ENCODE measurements around the gene HEG1. TPM values are rescaled to one million over a fixed set of nuclear protein-coding genes. Genes with fewer than 3 reads are reported as not detected.

The HEG1 gene
- total and polyA plus RNA-seq, 7 donors: 0.92 to 61.6 (median 24.5) TPM

DNA sequence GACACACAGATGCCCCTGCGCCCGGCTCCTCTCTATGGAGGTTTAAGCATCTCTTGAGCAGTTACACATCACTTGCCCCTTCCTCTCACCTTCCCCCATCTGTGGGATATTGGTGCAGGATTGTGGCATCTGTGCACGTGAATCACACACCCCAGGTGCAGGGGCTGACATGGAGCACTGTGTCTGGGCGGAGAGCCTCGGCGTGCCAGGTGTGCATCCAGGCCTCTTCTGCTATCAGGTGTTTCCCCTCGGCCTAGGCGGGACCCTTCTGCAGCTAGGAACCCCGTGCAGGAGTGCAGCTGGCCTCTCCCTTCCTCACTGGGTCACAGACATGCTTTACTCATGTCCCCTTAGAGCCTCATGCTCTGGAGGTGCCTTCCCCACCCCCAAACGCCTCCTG, 87.8 kb downstream of the HEG1 start:
- 79 to 81% methylated on average over 10 of the region's 10 CpGs for WGBS, 2 donors
- intact Hi-C loops (cut with DNase I): no loop called here
- no peak for DNase-seq
- H3K36me3 ChIP-seq: peaks cover 6 to 49% (median 15%) of the 10 kb centered on the region in 4 donors
- TF ChIP-seq EP300 (IDR thresholded peaks at IDR 0.05) (no peak), POLR2A (IDR thresholded peaks at IDR 0.05) (no peak), POLR2AphosphoS5 (IDR thresholded peaks at IDR 0.05) (no peak)
- TF ChIP-seq, protein P1, sequence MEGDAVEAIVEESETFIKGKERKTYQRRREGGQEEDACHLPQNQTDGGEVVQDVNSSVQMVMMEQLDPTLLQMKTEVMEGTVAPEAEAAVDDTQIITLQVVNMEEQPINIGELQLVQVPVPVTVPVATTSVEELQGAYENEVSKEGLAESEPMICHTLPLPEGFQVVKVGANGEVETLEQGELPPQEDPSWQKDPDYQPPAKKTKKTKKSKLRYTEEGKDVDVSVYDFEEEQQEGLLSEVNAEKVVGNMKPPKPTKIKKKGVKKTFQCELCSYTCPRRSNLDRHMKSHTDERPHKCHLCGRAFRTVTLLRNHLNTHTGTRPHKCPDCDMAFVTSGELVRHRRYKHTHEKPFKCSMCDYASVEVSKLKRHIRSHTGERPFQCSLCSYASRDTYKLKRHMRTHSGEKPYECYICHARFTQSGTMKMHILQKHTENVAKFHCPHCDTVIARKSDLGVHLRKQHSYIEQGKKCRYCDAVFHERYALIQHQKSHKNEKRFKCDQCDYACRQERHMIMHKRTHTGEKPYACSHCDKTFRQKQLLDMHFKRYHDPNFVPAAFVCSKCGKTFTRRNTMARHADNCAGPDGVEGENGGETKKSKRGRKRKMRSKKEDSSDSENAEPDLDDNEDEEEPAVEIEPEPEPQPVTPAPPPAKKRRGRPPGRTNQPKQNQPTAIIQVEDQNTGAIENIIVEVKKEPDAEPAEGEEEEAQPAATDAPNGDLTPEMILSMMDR (IDR thresholded peaks at IDR 0.05): no peak
- no peaks in the 10 kb centered on the region for H3K27me3 ChIP-seq
- peak overlapping the region; percentile 27 to 43 (median 32) for H3K27ac ChIP-seq
- no peak overlapping the region for H3K4me3 ChIP-seq
- H3K9me3 ChIP-seq: no peaks in the 10 kb centered on the region
- no peaks in the 10 kb centered on the region for H3K4me1 ChIP-seq

DNA sequence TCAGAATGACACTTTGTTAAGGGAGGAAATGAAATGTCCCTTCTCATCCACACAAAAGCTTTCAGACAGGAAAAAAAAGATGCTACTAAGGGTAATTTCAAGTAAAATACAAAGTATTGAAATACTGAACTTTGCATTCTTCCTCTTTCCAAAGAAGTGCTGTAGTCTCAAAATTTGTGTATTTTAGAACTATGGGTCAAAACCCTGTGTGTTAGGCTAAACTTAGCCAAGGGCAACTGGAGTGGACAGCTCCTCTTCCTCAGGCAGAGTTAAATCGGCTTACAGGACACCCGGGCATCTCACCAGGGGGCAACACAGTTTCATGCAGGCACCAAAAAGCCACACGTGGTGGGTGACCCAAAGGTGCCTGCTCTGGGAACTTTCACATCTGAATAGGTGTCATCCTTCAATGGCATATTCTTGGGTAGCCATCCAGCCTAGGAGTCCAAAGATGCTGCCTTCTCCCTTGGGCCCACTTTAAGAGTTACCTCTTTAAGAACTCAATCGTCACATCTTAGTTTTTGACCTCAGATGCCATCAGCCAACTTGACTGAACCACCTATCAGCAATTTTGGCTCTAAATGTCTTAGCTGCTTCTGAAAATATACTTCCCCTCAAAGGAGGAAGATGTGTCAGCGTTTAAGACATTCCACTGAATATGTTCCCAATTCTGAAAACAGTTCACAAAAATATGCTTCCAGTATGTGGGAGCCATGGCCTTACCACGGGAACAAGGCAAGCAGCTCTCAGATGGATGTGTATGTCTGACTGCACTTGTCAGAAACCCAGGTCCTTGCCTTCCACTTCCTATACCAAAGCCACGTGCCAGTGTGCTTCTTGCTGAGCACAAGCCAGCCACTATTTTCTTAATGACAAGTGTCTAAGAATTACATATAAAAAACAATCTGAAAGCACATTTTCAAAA, 89.0 kb downstream of the HEG1 start:
- peak overlapping the region in 2 of 4 donors; percentile 12 to 36 for H3K27ac ChIP-seq
- 81 to 89% methylated on average over 7 of the region's 7 CpGs for WGBS, 2 donors
- intact Hi-C loops (cut with DNase I): no loop called here
- no peak overlapping the region for H3K4me3 ChIP-seq
- H3K4me1 ChIP-seq: no peaks in the 10 kb centered on the region
- no peak for TF ChIP-seq POLR2A (IDR thresholded peaks at IDR 0.05)
- TF ChIP-seq EP300 (IDR thresholded peaks at IDR 0.05): no peak
- TF ChIP-seq, protein P1 (IDR thresholded peaks at IDR 0.05): no peak
- TF ChIP-seq POLR2AphosphoS5 (IDR thresholded peaks at IDR 0.05): no peak
- no peaks in the 10 kb centered on the region for H3K27me3 ChIP-seq
- H3K36me3 ChIP-seq: peaks cover 6 to 38% (median 15%) of the 10 kb centered on the region in 4 donors
- no peak for DNase-seq
- H3K9me3 ChIP-seq: no peaks in the 10 kb centered on the region

DNA sequence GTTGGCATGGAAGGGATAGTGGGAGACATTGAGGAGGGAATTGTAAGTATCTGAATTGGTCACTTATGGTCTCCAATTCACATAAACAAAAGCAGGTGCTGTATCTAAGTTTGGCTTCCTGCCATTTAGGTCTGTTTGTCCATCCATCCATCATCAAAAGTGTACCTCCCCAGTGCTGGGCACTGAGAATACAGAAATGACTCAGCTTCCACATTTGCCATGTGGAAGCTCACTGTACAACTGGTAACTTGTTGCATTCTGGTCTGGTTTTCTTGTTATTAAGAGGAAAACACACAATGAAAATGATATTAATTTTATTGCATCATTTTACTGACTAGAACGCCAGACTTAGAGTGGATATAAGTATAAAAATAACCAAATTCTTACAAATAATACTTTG, 90.4 kb downstream of the HEG1 start:
- no peak for DNase-seq
- 76 to 85% methylated on average over 1 of the region's 1 CpG for WGBS, 2 donors
- peak overlapping the region in 1 of 4 donors; percentile 11 for H3K27ac ChIP-seq
- no peaks in the 10 kb centered on the region for H3K9me3 ChIP-seq
- TF ChIP-seq, protein P1 (IDR thresholded peaks at IDR 0.05): no peak
- no peak for TF ChIP-seq POLR2A (IDR thresholded peaks at IDR 0.05)
- TF ChIP-seq EP300 (IDR thresholded peaks at IDR 0.05): no peak
- TF ChIP-seq POLR2AphosphoS5 (IDR thresholded peaks at IDR 0.05): no peak
- H3K4me3 ChIP-seq: no peak overlapping the region
- H3K36me3 ChIP-seq: peaks cover 5 to 27% (median 12%) of the 10 kb centered on the region in 4 donors
- no peaks in the 10 kb centered on the region for H3K27me3 ChIP-seq
- intact Hi-C loops (cut with DNase I): no loop called here
- no peaks in the 10 kb centered on the region for H3K4me1 ChIP-seq

DNA sequence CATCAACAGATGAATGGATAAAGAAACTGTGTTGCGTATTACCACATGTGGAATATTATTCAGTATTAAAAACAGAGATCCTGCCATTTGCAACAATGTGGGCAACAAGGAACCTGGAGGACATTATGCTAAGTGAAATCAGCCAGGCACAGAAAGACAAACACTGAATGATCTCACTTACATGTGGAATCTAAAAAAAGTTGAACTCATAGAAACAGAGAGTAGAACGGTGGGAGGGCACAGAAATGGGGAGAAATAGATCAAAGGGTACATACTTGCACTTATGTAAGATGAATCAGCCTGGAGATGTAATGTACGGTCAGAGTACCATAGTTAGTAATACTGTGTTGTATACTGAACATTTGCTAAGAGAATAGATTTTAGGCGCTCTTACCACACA, 91.4 kb downstream of the HEG1 start:
- WGBS, 2 donors: 80 to 86% methylated on average over 4 of the region's 4 CpGs
- Histone ChIP-seq H3K4me3 (no peak overlapping the region), H3K27me3 (no peaks in the 10 kb centered on the region), H3K27ac (peak overlapping the region in 1 of 4 donors; percentile 9), H3K4me1 (no peaks in the 10 kb centered on the region), H3K9me3 (no peaks in the 10 kb centered on the region), H3K36me3 (peaks cover 0 to 17% (median 2%) of the 10 kb centered on the region in 4 donors)
- DNase-seq: no peak
- intact Hi-C loops (cut with DNase I): no loop called here
- TF ChIP-seq, protein P1 (IDR thresholded peaks at IDR 0.05): no peak
- no peak for TF ChIP-seq POLR2A (IDR thresholded peaks at IDR 0.05)
- no peak for TF ChIP-seq EP300 (IDR thresholded peaks at IDR 0.05)
- TF ChIP-seq POLR2AphosphoS5 (IDR thresholded peaks at IDR 0.05): no peak

Data from sigmoid colon (tissue), 7 donors.